Caki2 (cell line): ENCODE measurements around the gene NISCH. TPM values are rescaled to one million over a fixed set of nuclear protein-coding genes. Genes with fewer than 3 reads are reported as not detected.
"Not testable (repeated sequence)": the region's sequence is repeated elsewhere in the genome, so short reads cannot be mapped to it uniquely, and the experiment has no call there.

Source experiments
- DNase-seq: peaks from one replicate; pipeline ENCODE4 v3.0.0-alpha.2; 2015; ENCODE audit warnings: low read depth
- in situ Hi-C: cut with HindIII; loops from 2 replicates; pipeline ENCODE4 v1.10.0; 2016; ENCODE audit warnings: low sequenced_read_pairs, low pct_unique_long_range_greater_than_20kb, mixed read lengths
- total RNA-seq: library from RNA; depleted of rRNA; stranded (reverse); fragments of >200 nt; shearing (Covaris generic); gene quantifications from 2 replicates; pipeline ENCODE4 v1.2.3, GENCODE V29; 2014; ENCODE audit warnings: low replicate concordance

The NISCH gene
- total RNA-seq, 1 experiment from 2014 or later: 11.9 TPM

DNA sequence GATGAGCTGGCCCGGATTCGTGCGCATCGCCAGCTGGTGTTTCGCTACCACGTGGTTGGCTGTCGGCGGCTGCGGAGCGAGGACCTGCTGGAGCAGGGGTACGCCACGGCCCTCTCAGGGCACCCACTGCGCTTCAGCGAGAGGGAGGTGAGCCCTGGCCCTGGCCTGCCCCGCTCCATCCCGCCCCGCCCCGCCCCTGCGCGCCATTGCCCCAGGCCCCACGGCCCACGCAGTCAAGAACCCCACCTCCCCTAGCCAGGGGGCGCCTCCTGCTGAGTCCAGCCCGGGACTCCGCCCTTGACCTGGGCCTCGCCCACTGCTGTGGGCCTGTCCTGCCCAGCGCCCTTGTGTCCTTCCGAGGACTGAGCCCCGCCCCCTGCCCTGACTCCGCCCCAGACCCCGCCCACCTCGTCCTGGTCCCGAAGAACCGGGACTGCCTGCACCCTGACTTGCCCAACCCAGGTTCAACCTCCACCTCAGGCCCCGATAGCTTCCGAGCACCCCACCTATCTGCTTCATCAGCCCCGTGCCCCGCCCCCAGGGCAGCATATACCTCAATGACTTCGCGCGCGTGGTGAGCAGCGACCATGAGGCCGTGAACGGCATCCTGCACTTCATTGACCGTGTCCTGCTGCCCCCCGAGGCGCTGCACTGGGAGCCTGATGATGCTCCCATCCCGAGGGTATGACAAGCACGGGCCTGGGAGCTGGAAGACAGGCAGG, 63.5 kb downstream of the NISCH start:
- in situ Hi-C loops: no loop called here
- DNase-seq: no peak

DNA sequence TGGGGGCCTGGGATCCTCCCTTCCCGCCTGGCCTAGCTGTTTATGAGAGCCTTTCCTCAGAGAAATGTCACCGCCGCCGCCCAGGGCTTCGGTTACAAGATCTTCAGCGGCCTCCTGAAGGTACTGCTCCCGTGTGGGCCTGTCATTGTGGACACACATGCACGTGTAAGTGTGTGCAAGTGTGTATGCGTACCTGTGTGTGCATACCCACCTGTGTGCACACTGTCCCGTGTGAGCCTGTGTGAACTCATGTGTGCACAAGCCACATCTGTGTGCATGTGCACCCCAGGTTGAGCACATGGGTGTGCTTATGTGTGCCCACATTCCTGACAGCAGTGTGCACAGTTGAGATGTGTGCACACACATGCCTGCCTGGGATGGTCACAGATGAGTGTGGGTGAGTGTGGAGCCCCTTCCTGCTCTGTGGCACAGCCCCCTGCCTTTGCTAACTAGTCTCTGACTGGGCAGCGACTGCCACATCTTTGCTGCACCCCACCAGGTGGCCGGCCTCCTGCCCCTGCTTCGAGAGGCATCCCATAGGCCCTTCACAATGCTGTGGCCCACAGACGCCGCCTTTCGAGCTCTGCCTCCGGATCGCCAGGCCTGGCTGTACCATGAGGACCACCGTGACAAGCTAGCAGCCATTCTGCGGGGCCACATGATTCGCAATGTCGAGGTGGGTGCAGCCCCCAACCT, 64.2 kb downstream of the NISCH start:
- DNase-seq: no peak
- in situ Hi-C loops: no loop called here

DNA sequence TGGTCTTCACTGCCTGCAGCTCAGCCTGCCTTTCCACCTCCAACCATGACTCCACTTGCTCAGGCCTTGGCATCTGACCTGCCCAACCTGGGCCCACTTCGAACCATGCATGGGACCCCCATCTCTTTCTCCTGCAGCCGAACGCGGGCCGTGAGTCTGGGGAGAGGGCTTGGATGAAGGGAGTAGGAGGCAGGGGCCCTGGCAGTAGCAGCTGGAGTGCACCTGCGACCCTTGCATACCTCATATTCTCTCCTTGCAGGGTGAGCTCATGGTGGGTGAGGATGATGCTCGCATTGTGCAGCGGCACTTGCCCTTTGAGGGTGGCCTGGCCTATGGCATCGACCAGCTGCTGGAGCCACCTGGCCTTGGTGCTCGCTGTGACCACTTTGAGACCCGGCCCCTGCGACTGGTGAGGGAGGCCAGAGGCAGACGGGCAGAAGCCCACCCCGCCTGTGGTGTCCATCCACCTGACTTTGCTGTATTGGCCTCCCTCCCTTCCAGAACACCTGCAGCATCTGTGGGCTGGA, 64.8 kb downstream of the NISCH start:
- in situ Hi-C loops: no loop called here
- no peak for DNase-seq

DNA sequence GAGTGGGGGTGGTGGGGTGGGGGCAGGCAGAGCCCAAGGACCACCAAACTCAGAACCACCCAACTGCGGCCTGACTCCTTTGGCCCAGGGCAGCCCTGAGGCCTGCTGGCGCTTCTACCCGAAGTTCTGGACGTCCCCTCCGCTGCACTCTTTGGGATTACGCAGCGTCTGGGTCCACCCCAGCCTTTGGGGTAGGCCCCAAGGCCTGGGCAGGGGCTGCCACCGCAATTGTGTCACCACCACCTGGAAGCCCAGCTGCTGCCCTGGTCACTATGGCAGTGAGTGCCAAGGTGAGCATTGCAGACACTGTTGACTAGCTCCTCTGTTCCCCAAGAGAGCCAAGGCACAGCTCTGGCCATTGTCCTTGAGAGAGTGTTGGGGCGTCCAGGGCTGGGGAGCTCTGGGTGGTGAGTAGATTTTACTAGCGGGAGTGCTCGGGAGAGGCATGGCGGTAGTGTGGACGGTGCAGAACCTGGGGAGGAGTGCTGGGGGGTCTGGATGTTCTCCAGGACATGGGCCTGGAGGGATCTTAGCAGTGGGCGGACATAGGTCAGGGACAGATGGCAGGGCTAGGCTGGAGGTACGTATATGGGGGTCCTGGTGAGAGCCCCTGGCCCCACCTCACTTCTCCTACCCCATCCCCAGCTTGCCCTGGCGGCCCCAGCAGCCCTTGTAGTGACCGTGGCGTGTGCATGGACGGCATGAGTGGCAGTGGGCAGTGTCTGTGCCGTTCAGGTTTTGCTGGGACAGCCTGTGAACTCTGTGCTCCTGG, 65.5 kb downstream of the NISCH start:
- in situ Hi-C loops: no loop called here
- DNase-seq: no peak

DNA sequence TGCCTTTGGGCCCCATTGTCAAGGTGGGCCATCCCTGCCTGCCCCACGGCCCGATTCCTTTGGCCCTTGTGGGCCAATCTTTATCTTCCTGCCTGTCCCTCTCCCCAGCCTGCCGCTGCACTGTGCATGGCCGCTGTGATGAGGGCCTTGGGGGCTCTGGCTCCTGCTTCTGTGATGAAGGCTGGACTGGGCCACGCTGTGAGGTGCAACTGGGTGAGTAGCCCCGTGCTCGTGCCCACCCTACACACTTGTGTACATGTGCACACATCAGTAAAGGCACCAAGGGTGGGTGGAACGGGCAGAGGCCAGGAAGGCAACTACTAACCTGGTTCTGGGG, 66.1 kb downstream of the NISCH start:
- no peak for DNase-seq

DNA sequence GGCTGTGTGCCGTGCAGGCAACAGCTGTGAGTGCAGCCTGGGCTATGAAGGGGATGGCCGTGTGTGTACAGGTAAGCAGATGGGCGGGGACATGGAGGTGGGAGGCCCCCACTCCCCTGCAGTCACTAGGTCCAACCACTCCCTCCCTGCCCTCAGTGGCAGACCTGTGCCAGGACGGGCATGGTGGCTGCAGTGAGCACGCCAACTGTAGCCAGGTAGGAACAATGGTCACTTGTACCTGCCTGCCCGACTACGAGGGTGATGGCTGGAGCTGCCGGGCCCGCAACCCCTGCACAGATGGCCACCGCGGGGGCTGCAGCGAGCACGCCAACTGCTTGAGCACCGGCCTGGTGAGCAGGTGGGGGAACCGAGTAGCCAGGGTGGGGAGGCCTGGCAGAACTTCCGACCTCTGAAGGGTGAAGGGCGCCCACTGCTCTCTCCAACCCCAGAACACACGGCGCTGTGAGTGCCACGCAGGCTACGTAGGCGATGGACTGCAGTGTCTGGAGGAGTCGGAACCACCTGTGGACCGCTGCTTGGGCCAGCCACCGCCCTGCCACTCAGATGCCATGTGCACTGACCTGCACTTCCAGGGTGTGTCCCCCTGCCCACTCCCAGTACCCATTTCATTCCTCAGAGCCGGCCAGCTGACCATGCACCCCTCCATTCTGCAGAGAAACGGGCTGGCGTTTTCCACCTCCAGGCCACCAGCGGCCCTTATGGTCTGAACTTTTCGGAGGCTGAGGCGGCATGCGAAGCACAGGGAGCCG, 66.7 kb downstream of the NISCH start:
- DNase-seq: no peak
- in situ Hi-C loops: no loop called here

More for the DNA sequence above, 66.1 kb downstream of the NISCH start:
- in situ Hi-C loops: no loop called here

DNA sequence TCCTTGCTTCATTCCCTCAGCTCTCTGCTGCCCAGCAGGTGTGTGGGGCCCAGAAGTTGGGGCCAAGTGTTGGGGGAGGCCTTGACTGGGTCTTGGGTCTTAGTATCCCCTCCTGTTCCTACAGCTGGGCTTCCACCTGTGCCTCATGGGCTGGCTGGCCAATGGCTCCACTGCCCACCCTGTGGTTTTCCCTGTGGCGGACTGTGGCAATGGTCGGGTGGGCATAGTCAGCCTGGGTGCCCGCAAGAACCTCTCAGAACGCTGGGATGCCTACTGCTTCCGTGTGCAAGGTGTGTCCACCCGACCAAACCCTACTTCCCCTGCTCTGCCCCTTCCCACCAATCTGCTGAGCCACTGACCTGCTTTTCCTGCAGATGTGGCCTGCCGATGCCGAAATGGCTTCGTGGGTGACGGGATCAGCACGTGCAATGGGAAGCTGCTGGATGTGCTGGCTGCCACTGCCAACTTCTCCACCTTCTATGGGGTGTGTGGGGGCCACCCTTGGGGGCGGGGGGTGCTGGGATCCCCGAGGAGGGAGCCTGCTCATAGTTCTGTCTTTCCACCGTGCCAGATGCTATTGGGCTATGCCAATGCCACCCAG, 67.3 kb downstream of the NISCH start:
- no peak for DNase-seq
- in situ Hi-C loops: no loop called here

DNA sequence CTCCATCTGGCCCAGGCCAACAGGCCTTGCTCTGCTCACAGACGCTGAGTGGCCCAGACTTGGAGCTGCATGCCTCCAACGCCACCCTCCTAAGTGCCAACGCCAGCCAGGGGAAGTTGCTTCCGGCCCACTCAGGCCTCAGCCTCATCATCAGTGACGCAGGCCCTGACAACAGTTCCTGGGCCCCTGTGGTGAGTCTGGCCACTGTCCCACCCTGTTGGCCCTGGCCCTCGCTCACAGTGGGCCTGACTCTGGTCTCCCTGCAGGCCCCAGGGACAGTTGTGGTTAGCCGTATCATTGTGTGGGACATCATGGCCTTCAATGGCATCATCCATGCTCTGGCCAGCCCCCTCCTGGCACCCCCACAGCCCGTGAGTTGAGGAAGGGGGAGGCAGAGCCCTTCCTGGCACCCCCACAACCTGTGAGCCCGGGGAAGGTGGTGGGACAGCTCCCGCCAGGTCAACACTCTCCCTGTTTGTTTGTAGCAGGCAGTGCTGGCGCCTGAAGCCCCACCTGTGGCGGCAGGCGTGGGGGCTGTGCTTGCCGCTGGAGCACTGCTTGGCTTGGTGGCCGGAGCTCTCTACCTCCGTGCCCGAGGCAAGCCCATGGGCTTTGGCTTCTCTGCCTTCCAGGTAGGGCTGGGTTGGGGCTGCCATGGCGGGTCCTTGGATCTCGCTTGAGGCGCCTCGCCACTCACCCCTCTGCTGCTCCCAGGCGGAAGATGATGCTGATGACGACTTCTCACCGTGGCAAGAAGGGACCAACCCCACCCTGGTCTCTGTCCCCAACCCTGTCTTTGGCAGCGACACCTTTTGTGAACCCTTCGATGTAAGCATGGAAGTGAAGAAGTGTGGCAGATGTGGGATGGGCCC, 68.2 kb downstream of the NISCH start:
- DNase-seq: no peak
- in situ Hi-C loops: no loop called here

DNA sequence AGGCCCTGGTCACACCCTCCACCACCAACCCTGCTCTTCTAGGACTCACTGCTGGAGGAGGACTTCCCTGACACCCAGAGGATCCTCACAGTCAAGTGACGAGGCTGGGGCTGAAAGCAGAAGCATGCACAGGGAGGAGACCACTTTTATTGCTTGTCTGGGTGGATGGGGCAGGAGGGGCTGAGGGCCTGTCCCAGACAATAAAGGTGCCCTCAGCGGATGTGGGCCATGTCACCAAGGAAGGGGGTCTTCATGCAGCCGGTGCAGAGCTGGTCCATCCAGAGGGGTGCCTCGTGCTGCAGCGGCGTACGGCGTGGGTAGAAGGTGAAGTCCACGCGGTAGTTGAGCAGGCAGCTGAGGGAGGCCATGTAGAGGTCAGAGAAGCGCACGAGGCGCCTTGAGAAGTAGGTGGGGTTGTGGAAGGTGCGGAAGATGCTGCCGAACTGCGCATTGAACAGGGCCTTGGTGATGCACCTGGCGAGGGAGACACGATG, 68.9 kb downstream of the NISCH start:
- DNase-seq: no peak
- in situ Hi-C loops: no loop called here

DNA sequence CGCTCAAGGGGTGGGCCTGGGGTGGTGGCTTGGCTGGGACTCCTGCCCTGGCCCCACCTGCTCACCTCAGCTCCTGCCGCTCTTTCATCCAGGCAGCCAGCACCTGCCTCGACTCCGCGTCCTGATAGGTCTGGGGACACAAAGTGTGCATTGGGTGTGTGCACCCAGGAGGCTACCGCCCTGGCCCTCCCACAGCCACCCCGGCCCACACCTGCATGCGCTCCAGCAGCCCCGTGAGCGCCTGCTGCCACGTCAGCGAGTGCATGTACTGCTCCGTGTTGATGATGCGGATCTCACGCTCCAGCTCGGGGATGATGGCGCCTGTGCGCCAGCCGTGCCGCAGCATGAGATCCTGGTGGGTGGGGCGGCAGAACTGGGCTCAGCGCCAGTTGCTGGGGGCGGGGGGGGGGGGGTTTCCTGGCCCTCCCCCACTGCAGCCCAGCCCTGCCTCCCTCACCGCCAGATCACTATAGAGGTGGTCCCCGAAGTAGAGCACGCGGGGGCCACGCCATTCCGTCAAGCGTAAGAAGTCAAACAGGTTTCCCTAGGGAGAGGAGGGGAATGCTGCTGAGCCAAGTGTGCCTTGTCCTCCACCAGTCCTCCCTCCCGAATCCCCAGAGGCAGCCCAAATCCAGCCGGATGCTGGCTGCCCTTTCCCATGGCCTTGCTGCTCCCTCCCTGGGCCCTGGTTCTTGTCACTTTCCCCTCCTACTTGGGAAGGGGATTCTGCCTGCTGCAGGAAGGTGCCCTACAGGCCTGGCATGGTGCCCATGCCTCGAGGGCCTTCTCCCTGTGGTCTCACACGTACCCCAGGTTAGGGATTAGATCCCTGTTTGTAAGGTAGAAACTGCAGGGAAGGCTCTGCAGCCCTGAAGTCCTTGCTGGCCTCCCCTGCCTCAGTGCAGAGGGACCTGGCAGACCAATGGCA, 69.6 kb downstream of the NISCH start:
- DNase-seq: no peak
- in situ Hi-C loops: no loop called here

DNA sequence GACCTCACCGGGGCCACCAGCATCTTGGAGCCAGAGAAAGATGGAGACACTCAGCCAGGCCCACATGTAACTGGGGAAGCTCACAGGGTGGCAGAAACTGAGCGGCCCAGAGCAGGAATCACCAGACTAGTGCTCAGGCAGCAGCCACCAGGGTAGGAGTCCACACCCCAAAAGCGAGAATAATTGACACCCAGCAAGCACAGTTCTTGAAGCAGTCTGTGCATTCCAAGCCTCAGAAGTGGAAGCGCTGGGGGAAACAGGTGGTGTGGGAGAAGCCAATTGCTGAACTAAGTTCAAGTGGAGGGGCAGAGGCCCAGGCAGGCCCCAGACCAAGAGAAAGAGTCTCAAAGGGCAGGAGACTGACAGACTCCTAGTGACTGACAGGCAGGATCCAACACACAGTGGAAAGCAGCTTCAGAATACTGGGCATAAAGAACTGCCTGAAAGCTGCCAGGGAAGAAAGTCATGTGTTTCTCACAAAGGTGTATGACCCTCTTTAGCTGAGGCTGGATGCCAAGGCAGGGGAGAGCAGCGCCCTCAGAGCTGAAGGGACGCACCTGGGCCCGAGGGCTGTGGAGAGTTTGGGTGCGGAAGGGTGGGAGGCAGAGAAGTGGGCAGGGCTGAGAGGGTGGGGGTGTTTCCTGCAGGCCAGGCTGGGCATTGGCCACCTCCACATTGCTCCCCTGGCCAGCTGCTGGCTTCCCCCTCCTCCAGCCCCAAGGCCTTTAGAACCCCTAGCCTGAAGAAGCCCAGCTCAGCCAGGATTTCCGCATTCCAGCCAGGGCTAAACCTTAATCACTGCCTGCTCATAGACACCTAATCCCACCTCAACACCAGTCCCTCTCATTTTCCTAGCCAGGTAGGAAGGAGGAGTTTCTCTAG, 70.5 kb downstream of the NISCH start:
- in situ Hi-C loops: no loop called here

DNA sequence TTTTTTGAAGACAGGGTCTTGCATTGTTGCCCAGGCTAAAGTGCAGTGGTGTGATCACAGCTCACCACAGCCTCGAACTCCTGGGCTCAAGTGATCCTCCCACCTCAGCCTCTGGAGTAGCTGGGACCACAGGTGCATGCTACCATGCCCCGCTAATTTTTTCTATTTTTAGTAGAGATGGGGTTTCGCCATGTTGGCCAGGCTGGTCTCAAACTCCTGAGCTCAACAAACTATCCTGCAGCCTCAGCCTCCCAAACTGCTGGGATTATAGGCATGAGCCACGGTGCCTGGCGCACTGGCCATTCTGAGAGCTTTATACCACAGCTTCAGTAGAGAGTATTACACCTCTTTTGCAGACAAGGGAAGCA, 71.3 kb downstream of the NISCH start:
- in situ Hi-C loops, DNase-seq: not testable (repeated sequence)

More for the DNA sequence above, 70.5 kb downstream of the NISCH start:
- DNase-seq: no peak

DNA sequence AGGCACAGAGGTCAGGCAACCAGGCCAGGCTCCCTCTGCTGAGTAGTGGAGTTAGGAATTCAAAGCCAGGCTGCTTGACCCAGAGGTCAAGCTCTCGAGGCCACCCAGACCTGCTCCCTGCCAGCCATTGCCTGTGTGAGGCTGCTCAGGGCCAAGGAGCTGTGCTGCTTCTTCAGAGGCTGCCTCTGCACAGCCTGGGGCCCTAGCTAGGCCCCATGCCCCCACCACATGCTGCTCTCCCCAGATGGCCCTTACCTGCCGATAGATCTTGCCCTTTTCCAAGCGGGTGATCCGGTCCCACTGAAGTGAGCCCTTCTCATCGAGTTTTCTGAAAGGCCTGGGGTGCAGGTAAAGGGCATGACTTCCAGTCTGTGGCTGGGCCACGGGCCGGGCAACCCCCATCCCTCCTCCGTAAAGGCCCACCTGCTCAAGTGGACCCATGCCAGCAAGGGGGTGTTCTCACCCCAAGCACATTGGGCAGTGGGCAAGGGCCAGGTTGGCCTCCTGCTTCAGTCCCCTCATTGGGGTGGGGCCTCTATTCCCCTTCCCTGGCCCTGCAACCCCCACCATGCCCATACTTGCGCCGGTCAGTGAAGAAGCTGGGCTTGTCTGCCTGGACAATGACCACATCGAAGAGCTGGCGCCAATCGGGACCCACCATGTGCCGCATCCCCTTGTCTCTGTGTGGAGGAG, 71.8 kb downstream of the NISCH start:
- in situ Hi-C loops: no loop called here
- DNase-seq: no peak

DNA sequence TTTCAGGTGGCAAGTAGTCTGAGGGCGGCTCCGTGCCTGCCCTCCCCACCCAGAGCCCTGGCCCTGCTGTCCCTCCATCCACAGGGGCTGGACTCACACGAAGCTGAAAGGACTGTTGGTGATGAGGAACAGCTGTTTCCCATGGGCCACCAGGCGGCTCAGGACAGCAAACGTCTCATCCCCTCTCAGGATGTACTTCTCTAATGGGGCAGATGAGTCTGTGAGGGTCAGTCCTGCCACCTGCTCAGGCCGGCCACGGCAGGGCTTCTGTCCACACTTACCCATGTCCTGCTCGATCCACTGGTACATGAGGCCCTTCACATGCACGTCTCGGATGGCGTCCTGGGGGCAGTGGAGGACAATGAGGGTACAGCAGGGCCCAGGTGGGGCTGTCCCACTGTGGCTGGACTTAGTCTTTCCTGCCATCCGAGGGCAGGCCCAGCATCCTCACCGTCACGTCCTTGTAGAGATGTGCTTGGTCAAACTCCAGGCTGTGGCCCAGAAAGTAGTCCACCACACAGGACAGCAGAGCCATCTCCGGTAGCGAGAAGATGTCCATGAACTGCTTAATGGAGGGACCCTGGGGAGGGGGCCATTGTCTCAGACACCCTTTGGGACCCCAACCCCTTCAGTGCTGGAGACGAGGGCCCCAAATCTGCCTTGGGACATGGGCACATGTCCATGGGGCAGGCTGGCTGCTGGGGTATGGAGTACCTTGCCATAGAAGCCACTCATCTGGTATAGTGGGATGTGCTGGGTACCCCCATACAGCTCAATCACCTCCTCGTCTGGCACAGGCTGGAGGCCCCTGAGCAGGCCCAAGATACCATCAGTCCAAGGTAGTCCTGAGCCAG, 72.6 kb downstream of the NISCH start:
- in situ Hi-C loops: no loop called here
- no peak for DNase-seq
